GM19351 (cell line): ENCODE measurements around the gene VWA5B1.
"Not testable (repeated sequence)": the region's sequence is repeated elsewhere in the genome, so short reads cannot be mapped to it uniquely, and the experiment has no call there.

Experiments used
- ATAC-seq: cut with Tn5 transposase; IDR thresholded peaks from one replicate; pipeline ENCODE4 v1.9.1; 2021; ENCODE audit warnings: mild to moderate bottlenecking, moderate library complexity; ENCODE audit not compliant: unreplicated experiment

The VWA5B1 gene

GRCh38 chr1:20280341-20280740, 10.3 kb upstream of the VWA5B1 start:
- no peak for ATAC-seq

- no peak for ATAC-seq
Measured at GRCh38 chr1:20280906-20281305, 9.8 kb upstream of the VWA5B1 start.

- no peak for ATAC-seq
Measured at GRCh38 chr1:20281801-20282200, 8.9 kb upstream of the VWA5B1 start.

GRCh38 chr1:20282533-20282932, 8.1 kb upstream of the VWA5B1 start:
- ATAC-seq: no peak

- ATAC-seq: no peak
Measured at GRCh38 chr1:20284046-20284445, 6.6 kb upstream of the VWA5B1 start.

- no peak for ATAC-seq
Measured at GRCh38 chr1:20284625-20285024, 6.0 kb upstream of the VWA5B1 start.

- ATAC-seq: no peak
Measured at GRCh38 chr1:20285510-20285909, 5.2 kb upstream of the VWA5B1 start.

- not testable (repeated sequence) for ATAC-seq
Measured at GRCh38 chr1:20287696-20288095, 3.0 kb upstream of the VWA5B1 start.

- ATAC-seq: no peak
Measured at GRCh38 chr1:20291645-20292084, 990 bp downstream of the VWA5B1 start.

GRCh38 chr1:20298626-20299025, 8.0 kb downstream of the VWA5B1 start:
- no peak for ATAC-seq

GRCh38 chr1:20301463-20302107, 10.9 kb downstream of the VWA5B1 start:
- ATAC-seq: no peak

- no peak for ATAC-seq
Measured at GRCh38 chr1:20302108-20302471, 11.4 kb downstream of the VWA5B1 start.

GRCh38 chr1:20307026-20307425, 16.4 kb downstream of the VWA5B1 start:
- ATAC-seq: no peak

- no peak for ATAC-seq
Measured at GRCh38 chr1:20308569-20308968, 17.9 kb downstream of the VWA5B1 start.

- no peak for ATAC-seq
Measured at GRCh38 chr1:20311289-20311688, 20.6 kb downstream of the VWA5B1 start.

- no peak for ATAC-seq
Measured at GRCh38 chr1:20312310-20312709, 21.6 kb downstream of the VWA5B1 start.

- no peak for ATAC-seq
Measured at GRCh38 chr1:20312818-20313217, 22.1 kb downstream of the VWA5B1 start.

- no peak for ATAC-seq
Measured at GRCh38 chr1:20317471-20317870, 26.8 kb downstream of the VWA5B1 start.

GRCh38 chr1:20318521-20318920, 27.8 kb downstream of the VWA5B1 start:
- no peak for ATAC-seq

- ATAC-seq: no peak
Measured at GRCh38 chr1:20318971-20319370, 28.3 kb downstream of the VWA5B1 start.

- ATAC-seq: no peak
Measured at GRCh38 chr1:20319456-20320220, 29.0 kb downstream of the VWA5B1 start.

- ATAC-seq: no peak
Measured at GRCh38 chr1:20320704-20321103, 30.0 kb downstream of the VWA5B1 start.

- ATAC-seq: no peak
Measured at GRCh38 chr1:20321573-20321972, 30.9 kb downstream of the VWA5B1 start.
